Endothelial cell of umbilical vein (primary cell): ENCODE data around the gene CFAP69. TPM values are rescaled to one million over a fixed set of nuclear protein-coding genes. Genes with fewer than 3 reads are reported as not detected.

Experiments
- BruUV-seq: library from RNA; stranded (reverse); fragments of 400-500 nt; replicated peaks from 2 replicates; lab custom pipeline; 2021; lab: Mats Ljungman, UMichigan
- CTCF ChIA-PET: fragments of 300-600, 350-600 bp; sonication (Branson Sonifier 250); formaldehyde crosslinking; loops from one replicate; lab custom pipeline; 2021; ENCODE audit warnings: antibody characterized with exemption, inconsistent platforms; lab: Charles Lee
- POLR2A ChIA-PET: fragments of 300-600, 350-600 bp; sonication (Branson Sonifier 250); formaldehyde crosslinking; loops from one replicate; lab custom pipeline; 2021; ENCODE audit warnings: antibody characterized with exemption, inconsistent platforms; lab: Charles Lee
- DNase-seq: peaks from one replicate; pipeline ENCODE4 v3.0.0-alpha.2; 2011; ENCODE audit warnings: low read depth, low spot score
- FAIRE-seq: peaks from 2 replicates; lab custom pipeline; 2011; peaks lifted over from hg19 to GRCh38; lab: Jason Lieb, UNC
- H2AFZ ChIP-seq: 2 replicates; pipeline ENCODE4 v1.6.0; 2012; ENCODE audit warnings: low read depth, low read length, control low read depth, inconsistent platforms
- H3K27ac ChIP-seq: 2 replicates; pipeline ENCODE4 v1.5.1; 2011; ENCODE audit warnings: low read depth, mild to moderate bottlenecking, control low read depth, low read length, moderate library complexity; ENCODE audit not compliant: insufficient read depth
- H3K27me3 ChIP-seq, 2 experiments: 2 replicates each; pipeline versions ENCODE4 v1.6.0 to v1.6.1; 2011; ENCODE audit warnings: low read length in 2 of 2, mixed read lengths in 1 of 2; ENCODE audit not compliant: control insufficient read depth in 2 of 2, insufficient read depth in 2 of 2
- H3K36me3 ChIP-seq, 2 experiments: 2 replicates in 1 of 2; 3 replicates in 1 of 2; pipeline ENCODE4 v1.5.1; 2011; ENCODE audit warnings: low read length in 2 of 2, mild to moderate bottlenecking in 1 of 2, moderate library complexity in 1 of 2; ENCODE audit not compliant: control insufficient read depth in 2 of 2, insufficient read depth in 2 of 2; ENCODE audit errors: extremely low read depth in 1 of 2
- H3K4me1 ChIP-seq: 3 replicates; pipeline ENCODE4 v1.5.1; 2011; ENCODE audit warnings: mild to moderate bottlenecking, low read length; ENCODE audit not compliant: control insufficient read depth, insufficient read depth; ENCODE audit errors: extremely low read depth
- H3K4me2 ChIP-seq: 2 replicates; pipeline ENCODE4 v1.6.1; 2011; ENCODE audit warnings: low read length, control low read depth, mixed read lengths; ENCODE audit not compliant: insufficient read depth
- H3K4me3 ChIP-seq, 3 experiments: fragments of 200-600 bp in 1 of 3; sonication (generic), shearing (Covaris generic) in 1 of 3; replicated peaks in 1 of 3; 2 replicates each; pipeline ENCODE4 v1.5.1; 2011 to 2016; ENCODE audit warnings: control low read depth in 3 of 3, low read length in 3 of 3, mild to moderate bottlenecking in 2 of 3, inconsistent platforms in 1 of 3, low read depth in 1 of 3, moderate library complexity in 1 of 3; ENCODE audit not compliant: insufficient read depth in 1 of 3
- H3K79me2 ChIP-seq: 2 replicates; pipeline ENCODE4 v1.6.0; 2012; ENCODE audit warnings: low read length, inconsistent platforms; ENCODE audit not compliant: control insufficient read depth, insufficient read depth
- H3K9ac ChIP-seq: replicated peaks from 2 replicates; pipeline ENCODE3; 2011; ENCODE audit warnings: low read length, control low read depth; ENCODE audit not compliant: insufficient read depth; ENCODE audit errors: extremely low read depth
- H3K9me1 ChIP-seq: replicated peaks from 3 replicates; pipeline ENCODE4 v1.6.0; 2011; ENCODE audit warnings: mild to moderate bottlenecking, low read length; ENCODE audit not compliant: control insufficient read depth, insufficient read depth; ENCODE audit errors: extremely low read depth
- H3K9me3 ChIP-seq: replicated peaks from 2 replicates; pipeline ENCODE4 v1.5.1; 2012; ENCODE audit warnings: low read length, inconsistent platforms; ENCODE audit not compliant: control insufficient read depth, insufficient read depth
- H4K20me1 ChIP-seq: replicated peaks from 2 replicates; pipeline ENCODE3; 2011; ENCODE audit warnings: mild to moderate bottlenecking, low read length; ENCODE audit not compliant: control insufficient read depth, insufficient read depth; ENCODE audit errors: extremely low read depth
- EZH2 ChIP-seq: IDR thresholded peaks from 2 replicates; pipeline ENCODE4 v1.6.1; 2012; ENCODE audit warnings: borderline replicate concordance, low read depth, mild to moderate bottlenecking, moderate library complexity, low read length, inconsistent platforms; ENCODE audit not compliant: severe bottlenecking
- FOS ChIP-seq: IDR thresholded peaks from 2 replicates; pipeline ENCODE4 v1.6.1; 2011; ENCODE audit warnings: mild to moderate bottlenecking, low read length, moderate library complexity, borderline replicate concordance; ENCODE audit not compliant: insufficient read depth
- GATA2 ChIP-seq: IDR thresholded peaks from 2 replicates; pipeline ENCODE4 v1.7.0; 2011; ENCODE audit warnings: low read depth, mild to moderate bottlenecking, moderate library complexity, mixed read lengths, low read length; ENCODE audit not compliant: insufficient read length, insufficient read depth
- JUN ChIP-seq: IDR thresholded peaks from 2 replicates; pipeline ENCODE4 v1.6.1; 2011; ENCODE audit warnings: borderline replicate concordance, low read depth; ENCODE audit not compliant: insufficient read length, insufficient read depth
- MYC ChIP-seq: IDR thresholded peaks from one replicate; pipeline ENCODE4 v1.6.1; 2011; ENCODE audit warnings: mild to moderate bottlenecking, low read depth, low read length
- POLR2A ChIP-seq: IDR thresholded peaks from 2 replicates; pipeline ENCODE4 v1.6.1; 2012; ENCODE audit warnings: low read depth, mild to moderate bottlenecking, control low read depth, low read length
- POLR2AphosphoS5 ChIP-seq: IDR thresholded peaks from 2 replicates; pipeline ENCODE4 v1.6.1; 2012; ENCODE audit warnings: low read depth, mild to moderate bottlenecking, control low read depth, low read length, moderate library complexity; ENCODE audit not compliant: insufficient read depth
- dilution Hi-C: fragments of 300-500 bp; cut with MboI; formaldehyde crosslinking; loops from one replicate; pipeline ENCODE4 v1.15.0; 2019; ENCODE audit warnings: low sequenced_read_pairs; ENCODE audit not compliant: extremely low pct_ligation_motif_present
- intact Hi-C: fragments of 100-400 bp; cut with micrococcal nuclease; formaldehyde crosslinking; loops from one replicate; pipeline ENCODE4 v1.10.0; 2022
- polyA plus RNA-seq, 4 experiments: library from polyadenylated mRNA; depleted of rRNA in 3 of 4; stranded (reverse) in 3 of 4; unstranded in 1 of 4; fragments of >200 nt; gene quantifications; 2 replicates each; pipeline versions ENCODE4 v1.2.1 to v1.2.3, GENCODE V29; 2011 to 2012; ENCODE audit warnings: missing spikeins in 1 of 4
- total RNA-seq: library from RNA; stranded (reverse); gene quantifications from 2 replicates; pipeline ENCODE4 v1.2.3, GENCODE V29; 2021
- TF ChIP-seq, protein P1 (sequence below): IDR thresholded peaks from 2 replicates; pipeline ENCODE4 v1.6.1; 2011; ENCODE audit not compliant: insufficient read depth, insufficient read length
- TF ChIP-seq, protein P2 (sequence below), 2 donors: IDR thresholded peaks; 1 replicate in 1 of 2; 2 replicates in 1 of 2; pipeline ENCODE4 v1.5.1; 2011; ENCODE audit warnings: low read length in 2 of 2, mild to moderate bottlenecking in 2 of 2, moderate library complexity in 2 of 2, control low read depth in 1 of 2, inconsistent platforms in 1 of 2, low read depth in 1 of 2; ENCODE audit not compliant: insufficient read depth in 1 of 2; ENCODE audit errors: extremely low read depth in 1 of 2

The CFAP69 gene
- total and polyA plus RNA-seq, 2 donors (not counting 3 experiments of a cell fraction or from before 2014, with no cell fraction given), result 0.81 to 4.4 TPM

DNA sequence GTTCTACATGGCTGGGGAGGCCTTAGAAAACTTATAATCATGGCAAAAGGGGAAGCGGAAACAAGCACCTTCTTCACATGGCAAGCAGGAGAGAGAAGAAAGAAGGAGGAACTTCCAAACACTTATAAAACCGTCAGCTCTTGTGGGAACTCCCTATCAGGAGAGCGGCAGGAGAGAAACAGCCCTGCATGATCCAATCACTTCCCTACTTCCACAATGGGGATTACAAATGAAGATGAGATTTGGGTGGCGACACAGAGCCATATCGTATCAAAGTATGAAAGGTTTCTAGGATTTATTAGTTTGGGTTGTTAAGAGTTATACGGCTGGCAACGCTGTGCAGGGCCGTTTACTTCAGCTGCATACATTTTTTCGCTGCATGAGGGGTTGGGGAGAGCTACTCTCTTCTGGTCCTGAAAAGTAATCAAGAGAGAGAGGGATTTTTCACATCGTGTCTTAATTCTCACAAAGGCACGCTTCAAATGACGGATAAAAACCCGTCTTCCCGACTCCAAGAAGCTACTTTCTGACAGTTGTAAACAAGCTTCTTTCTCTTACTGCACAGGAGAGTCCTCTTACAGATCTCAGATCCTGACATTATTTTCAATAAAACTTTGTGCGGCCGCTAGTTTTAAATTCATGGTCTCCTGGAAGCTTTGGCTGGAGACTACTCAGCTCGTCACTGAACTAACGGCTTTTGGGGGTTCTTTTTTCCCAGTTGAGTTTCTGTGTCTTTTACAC is 100.8 kb downstream of the CFAP69 start:
- CTCF ChIA-PET, result interaction anchor here (0.8 to 2.0 kb wide), 20 partner anchors 8 to 193 kb away, joined by 3 to 19 read pairs (median 4); partner anchors contain the start of genes CLDN12, STEAP1 and STEAP2
- dilution Hi-C loops, result no loop called here

More for the DNA sequence above, 100.8 kb downstream of the CFAP69 start:
- H4K20me1 ChIP-seq, result no peaks in the 10 kb centered on the region
- H3K27me3 ChIP-seq, result no peaks in the 10 kb centered on the region
- H3K79me2 ChIP-seq, result peaks cover 17% of the 10 kb centered on the region
- POLR2A ChIA-PET, result no interaction called here
- no peaks in the 10 kb centered on the region for H3K9me3 ChIP-seq
- TF ChIP-seq MYC (no peak), POLR2AphosphoS5 (no peak), JUN (no peak), FOS (no peak), GATA2 (no peak), POLR2A (no peak), EZH2 (no peak)
- TF ChIP-seq, protein P1, sequence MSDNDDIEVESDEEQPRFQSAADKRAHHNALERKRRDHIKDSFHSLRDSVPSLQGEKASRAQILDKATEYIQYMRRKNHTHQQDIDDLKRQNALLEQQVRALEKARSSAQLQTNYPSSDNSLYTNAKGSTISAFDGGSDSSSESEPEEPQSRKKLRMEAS, result no peak
- TF ChIP-seq, protein P2, sequence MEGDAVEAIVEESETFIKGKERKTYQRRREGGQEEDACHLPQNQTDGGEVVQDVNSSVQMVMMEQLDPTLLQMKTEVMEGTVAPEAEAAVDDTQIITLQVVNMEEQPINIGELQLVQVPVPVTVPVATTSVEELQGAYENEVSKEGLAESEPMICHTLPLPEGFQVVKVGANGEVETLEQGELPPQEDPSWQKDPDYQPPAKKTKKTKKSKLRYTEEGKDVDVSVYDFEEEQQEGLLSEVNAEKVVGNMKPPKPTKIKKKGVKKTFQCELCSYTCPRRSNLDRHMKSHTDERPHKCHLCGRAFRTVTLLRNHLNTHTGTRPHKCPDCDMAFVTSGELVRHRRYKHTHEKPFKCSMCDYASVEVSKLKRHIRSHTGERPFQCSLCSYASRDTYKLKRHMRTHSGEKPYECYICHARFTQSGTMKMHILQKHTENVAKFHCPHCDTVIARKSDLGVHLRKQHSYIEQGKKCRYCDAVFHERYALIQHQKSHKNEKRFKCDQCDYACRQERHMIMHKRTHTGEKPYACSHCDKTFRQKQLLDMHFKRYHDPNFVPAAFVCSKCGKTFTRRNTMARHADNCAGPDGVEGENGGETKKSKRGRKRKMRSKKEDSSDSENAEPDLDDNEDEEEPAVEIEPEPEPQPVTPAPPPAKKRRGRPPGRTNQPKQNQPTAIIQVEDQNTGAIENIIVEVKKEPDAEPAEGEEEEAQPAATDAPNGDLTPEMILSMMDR (IDR thresholded peaks at IDR 0.05; ENCODE audit: extremely low read depth in 1 of 2, insufficient read depth in 1 of 2, low read depth in 1 of 2, low read length in 2 of 2), result no peak
- peaks cover 12% of the 10 kb centered on the region for H3K4me1 ChIP-seq
- H3K27ac ChIP-seq, result peak overlapping the region; percentile 57
- FAIRE-seq (no peak), DNase-seq (peak; percentile 60)
- no peaks in the 10 kb centered on the region for H3K36me3 ChIP-seq
- H2AFZ ChIP-seq, result peak overlapping the region; percentile 98
- BruUV-seq, result TSS peak; percentile 84
- H3K4me3 ChIP-seq, result peak overlapping the region; percentile 88 to 95 (median 91)
- intact Hi-C loops, result loop anchor here (1.0 to 10.0 kb wide), 5 partner anchors 58 to 1529 kb away; partner anchors contain the start of gene CLDN12
- peak overlapping the region; percentile 99 for H3K4me2 ChIP-seq
- peak overlapping the region; percentile 94 for H3K9ac ChIP-seq
- H3K9me1 ChIP-seq, result no peaks in the 10 kb centered on the region
